NCI-H69 (cell line): Measurements from ENCODE around the gene CHMP4B.

ENCODE experiments used
- DNase-seq: peaks from one replicate; lab custom pipeline; 2025; lab: John Stamatoyannopoulos, UW

Gene CHMP4B, protein sequence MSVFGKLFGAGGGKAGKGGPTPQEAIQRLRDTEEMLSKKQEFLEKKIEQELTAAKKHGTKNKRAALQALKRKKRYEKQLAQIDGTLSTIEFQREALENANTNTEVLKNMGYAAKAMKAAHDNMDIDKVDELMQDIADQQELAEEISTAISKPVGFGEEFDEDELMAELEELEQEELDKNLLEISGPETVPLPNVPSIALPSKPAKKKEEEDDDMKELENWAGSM

DNA sequence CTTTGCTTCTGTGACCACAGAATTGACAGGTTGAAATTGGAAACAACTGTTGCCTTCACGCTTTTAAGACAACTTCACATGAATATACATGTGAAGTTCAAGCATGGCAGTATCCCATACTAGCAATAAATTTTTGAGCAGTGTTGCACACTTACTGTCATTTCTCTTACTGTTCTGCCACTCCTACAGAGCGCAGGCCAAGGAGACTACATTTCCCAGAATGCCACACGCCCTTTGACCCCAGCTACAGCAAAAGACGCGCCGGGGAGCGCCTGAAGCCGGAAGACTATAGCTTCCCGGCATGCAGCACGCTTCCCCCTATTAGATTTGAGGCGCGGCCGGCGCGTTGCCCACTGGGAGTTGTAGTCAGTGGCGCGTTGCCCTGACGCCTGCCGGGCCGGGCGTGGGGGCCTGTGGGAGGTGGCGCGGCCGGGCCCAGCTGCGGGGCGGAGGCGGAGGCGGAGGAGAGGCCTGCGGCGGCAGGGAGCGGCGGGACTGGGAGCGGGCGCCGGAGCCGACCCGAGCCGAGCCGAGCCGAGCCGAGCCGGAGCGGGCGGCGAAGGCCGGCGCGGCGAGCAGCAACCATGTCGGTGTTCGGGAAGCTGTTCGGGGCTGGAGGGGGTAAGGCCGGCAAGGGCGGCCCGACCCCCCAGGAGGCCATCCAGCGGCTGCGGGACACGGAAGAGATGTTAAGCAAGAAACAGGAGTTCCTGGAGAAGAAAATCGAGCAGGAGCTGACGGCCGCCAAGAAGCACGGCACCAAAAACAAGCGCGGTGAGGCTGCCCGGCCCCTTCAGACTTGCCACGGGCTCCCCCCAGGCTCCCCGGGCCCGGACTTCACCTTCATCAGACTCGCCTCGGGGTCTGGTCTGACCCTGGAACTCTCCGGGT is at the start of gene CHMP4B:
Gene CHMP4B, plus strand, starts transcription at position 464 of the 891 bp plus-strand sequence. Its CDS starts 121 bp downstream, at position 585.
- peak; percentile 99 for DNase-seq

DNA sequence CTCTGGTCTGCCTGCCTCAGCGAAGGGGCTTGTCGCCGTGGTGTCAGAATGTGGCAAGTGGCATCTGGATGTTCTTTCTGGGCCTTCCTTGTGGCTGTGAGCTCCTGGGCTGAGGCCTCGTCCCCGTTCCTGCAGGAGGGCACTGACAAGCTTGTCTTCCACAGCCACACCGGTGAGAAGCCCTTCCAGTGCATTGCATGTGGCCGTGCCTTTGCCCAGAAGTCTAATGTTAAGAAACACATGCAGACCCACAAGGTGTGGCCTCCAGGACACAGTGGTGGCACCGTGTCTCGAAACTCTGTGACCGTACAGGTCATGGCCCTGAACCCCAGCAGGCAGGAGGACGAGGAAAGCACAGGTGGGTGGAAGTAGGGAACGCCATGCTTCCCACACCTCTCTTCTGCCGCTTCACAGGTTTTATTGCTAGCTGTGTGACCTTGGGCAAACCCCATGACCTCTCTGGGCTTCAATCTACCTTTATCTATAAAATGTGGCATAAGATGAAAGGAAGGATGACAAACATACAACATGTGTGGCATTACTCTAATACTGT is 49.4 kb upstream of the CHMP4B start:
- DNase-seq: no peak

DNA sequence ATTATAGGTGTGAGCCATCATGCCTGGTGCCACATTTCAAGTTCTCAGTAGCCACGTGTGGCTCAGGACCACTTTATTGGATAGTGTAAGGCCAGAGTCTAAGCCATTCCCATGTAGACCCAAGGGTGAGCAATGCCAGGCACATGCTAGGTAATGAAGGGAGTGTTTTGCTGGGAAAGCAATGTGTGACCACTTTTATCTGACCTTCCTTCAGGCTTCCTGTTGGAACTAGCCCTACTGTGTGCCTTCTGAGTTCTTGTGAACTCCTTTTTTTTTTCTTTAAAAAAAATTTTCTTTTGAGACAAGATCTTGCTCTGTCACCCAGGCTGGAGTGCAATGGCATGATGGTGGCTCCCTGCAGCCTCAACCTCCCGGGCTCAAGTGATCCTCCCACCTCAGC is 46.0 kb upstream of the CHMP4B start:
- no peak for DNase-seq

DNA sequence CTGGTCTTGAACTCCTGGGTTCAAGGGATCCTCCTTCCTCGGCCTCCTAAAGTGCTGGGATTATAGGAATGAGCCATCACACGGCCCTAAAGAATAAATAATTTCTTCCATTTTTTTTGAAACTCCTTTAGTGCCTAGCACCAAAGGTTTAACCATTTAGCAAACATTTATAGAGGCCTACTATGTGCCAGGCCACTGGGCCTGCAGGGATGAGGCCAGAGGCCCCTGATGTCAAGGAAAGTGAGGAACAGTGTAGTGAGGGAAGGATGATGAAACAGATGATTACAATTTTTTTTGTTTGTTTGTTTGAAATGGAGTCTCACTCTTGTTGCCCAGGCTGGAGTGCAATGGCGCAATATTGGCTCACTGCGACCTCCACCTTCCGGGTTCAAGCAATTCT is 45.6 kb upstream of the CHMP4B start:
- DNase-seq: no peak

DNA sequence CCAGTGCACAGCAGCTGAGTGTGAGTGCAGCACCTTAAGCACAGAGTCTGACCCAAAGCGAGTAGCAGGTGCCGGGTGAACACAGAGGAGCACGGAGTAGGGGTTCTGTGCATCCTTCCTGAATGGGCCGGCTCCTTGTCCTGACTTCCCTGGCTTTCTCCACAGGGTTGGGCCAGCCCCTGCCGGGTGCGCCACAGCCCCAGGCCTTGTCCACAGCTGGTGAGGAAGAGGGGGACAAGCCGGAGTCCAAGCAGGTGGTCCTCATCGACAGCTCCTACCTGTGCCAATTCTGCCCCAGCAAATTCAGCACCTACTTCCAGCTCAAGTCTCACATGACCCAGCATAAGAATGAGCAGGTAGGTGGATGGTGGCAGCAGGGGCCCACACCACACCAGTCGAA is 44.5 kb upstream of the CHMP4B start:
- DNase-seq: no peak

DNA sequence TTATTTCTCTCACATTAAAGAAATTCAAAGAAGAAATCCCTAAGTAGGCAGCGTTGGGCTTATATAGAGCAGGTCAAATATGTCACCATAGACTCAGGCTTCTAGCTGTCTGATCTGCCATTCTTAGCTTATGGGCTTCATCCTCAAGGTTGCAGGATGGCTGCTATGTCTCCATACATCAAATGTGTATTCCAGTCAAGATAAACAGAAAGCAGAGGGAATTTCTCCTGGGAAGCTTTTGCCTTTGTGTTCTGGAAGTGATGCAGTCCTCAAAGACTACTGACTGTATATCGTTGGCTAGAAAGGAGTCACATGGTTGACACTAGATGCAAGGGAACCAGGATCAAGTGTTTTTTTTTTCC is 43.4 kb upstream of the CHMP4B start:
- no peak for DNase-seq

DNA sequence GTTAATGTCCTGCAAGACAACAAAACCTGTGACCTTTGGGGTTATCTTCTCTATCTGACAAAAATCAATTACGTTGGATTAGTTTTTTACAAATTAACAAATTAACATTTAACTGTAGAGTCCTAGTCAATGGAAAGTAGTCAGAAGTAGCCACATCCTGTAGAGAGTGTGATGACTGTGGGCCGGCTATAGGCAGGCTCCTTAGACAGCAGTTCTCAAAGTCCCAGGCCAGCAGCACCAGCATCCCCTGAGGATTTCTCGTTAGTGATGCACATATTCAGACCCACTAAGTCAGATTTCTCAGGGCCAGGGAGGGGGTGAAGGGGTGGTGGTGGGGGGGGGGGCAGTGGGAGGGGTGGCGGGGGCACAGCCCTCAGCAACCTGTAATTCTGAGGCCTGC is 42.1 kb upstream of the CHMP4B start:
- no peak for DNase-seq

DNA sequence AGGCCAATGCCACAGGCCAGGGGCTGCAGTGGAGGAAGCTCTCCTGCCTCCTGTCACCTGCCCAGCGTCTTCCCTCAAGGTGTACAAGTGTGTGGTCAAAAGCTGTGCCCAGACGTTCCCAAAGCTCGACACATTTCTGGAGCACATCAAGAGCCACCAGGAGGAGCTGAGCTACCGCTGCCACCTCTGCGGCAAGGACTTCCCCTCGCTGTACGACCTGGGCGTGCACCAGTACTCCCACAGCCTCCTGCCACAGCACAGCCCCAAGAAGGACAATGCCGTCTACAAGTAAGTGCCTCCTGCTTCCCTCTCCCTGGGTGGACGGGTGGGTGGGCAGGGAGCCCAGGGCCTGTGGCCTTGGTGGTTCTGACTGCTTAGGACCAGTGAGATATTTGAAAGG is 41.1 kb upstream of the CHMP4B start:
- no peak for DNase-seq

DNA sequence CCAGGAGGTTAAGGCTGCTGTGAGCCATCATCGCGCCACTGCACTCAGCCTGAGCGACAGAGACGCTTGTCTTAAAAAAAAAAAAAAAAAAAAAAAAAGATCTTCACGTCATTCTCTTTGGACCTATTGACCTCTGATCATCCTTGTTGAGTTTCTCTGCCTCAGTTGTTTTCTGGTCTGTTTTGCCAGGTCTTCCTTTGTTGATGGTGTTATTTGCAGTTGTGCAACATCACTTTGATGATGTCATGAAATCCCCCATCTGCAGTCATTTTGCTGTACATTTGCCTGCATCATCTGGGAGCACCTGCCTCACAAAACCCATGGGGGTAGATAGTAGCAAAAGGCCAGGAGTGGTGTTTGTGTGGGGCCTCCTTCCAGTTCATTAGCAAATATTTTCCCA is 39.2 kb upstream of the CHMP4B start:
- no peak for DNase-seq

DNA sequence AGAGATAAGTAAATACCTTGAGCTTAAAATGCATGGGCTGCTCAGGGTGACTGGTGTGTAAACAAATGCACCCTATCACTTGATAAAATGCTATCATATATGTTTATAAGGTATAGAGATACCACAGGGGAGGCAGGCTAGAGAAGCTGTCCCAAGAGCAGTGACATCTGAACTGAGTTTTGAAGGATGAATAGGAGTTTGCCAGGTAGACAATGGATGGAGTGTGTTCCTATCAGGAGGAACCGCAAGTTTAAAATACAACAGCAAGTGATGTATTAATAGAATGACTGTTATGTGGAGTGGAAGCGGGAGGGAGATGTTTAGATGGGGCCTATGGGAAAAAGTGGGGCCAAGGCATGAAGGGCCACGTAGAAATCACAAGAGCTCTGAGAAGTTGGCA is 38.7 kb upstream of the CHMP4B start:
- DNase-seq: no peak

DNA sequence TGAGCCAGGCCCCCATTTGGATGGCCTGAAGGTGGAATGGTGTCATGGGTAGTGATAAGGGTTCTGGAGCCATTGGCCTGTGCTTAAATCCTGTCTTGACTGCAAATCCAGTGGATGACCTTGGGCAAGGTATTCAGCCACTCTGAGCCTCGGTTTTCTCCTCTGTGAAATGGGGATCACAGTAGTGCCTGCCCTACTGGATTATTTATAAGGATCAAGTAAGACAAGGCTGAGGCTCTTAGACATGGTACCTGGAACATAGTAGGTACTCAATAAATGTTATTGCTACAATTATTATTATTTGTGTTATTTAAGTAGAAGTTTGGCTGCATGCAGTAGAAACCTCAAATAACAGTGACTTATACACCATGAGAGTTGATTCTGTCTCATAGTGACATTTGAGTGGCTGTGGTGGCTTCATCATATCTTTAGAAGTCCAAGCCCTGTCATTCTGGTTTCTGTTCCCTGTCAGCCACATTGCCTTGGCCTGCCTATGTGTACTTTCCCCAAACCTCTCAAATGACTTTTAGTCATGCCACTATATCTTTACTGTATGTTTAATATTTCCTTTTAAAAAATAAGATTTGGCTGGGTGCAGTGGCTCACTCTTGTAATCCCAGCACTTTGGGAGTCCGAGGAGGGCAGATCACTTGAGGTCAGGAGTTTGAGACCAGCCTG is 37.6 kb upstream of the CHMP4B start:
- DNase-seq: no peak

DNA sequence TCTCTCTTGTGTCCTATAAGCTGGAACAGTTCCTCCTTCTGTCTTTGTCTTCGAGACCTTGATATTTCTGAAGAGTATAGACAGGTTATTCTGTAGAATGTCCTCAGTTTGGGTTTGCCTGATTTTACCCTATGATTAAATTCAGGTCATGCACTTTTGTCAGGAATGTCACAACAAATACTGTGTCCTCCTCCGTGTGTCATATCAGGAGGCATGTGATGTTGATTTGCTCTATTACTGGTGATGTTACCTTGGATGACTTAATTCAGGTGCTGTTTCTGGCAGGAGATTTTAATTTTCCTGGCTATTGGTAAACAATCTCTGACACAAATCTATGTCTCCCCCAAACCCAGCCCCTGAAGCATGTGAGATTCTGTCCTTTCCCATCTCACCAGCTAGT is 33.3 kb upstream of the CHMP4B start:
- no peak for DNase-seq

DNA sequence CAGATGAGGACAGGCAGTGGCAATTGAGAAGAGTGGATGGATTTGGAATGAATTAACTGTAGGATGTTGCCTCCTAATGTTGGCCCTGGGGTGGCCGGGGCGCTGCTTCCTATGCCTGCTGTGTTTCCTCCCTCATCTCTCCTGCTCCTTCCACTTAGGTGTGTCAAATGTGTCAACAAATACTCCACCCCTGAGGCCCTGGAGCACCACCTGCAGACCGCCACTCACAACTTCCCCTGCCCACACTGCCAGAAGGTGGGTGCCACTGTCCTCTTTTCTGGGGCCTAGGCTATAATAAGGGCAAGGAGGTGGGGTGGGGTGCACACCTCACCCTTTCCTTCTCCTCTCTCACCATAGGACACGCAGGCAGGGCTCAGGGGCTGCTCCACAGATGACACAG is 30.0 kb upstream of the CHMP4B start:
- peak; percentile 12 for DNase-seq

DNA sequence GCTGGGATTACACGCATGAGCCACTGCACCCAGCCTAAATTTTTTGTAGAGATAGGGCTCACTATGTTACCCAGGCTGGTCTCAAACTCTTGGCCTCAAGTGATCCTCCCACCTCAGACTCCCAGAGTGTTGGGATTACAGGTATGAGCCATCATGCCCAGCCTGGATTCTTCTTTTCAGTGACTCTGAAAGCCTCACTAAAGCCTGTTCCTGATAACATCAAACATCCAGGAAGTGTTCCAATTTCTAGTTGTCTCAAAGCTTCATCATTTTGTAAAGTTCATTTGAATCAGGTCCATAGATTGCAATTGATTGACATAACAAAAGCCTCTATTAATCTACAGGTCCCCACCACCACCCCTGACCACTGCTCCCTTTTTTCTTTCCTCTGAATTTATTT is 29.2 kb upstream of the CHMP4B start:
- no peak for DNase-seq

DNA sequence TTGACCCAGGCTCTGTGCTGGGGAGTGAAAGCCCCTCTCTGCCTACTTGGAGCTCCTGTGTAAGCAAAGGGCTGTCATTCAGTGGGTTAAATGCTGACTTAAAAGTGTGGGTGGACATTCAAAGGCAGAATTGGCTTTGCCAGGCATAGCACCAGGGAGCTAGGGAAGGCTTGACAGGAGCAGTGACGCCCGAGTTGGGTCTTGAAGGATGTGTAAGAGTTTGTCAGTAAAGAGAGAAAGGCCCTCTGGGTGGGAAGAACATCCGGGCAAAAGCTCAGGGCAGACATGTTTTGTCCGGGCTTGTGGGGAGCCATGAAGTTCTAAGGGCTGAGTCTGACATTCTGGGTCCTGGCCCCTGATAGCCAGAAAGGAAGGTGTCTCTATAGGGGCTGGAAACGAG is 27.9 kb upstream of the CHMP4B start:
- DNase-seq: no peak

DNA sequence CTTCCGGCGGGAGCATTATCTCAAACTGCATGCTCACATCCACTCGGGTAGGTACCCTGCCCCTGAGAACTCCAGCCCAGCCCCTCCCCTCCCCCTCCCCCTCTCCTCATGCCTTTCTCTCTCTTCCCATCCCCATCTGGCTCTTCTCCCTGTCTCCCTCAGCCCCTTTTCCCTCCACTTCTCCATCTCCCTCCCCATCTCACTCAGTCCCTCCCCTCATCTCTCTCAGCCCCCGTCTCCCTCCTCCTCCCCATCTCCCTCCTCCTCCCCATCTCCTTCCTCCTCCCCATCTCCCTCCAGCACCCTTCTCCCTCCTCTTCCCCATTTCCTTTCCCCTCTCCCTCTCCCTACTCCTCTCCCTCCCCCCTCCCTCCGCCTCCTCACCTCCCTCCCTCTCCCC is 27.3 kb upstream of the CHMP4B start:
- DNase-seq: peak; percentile 24

DNA sequence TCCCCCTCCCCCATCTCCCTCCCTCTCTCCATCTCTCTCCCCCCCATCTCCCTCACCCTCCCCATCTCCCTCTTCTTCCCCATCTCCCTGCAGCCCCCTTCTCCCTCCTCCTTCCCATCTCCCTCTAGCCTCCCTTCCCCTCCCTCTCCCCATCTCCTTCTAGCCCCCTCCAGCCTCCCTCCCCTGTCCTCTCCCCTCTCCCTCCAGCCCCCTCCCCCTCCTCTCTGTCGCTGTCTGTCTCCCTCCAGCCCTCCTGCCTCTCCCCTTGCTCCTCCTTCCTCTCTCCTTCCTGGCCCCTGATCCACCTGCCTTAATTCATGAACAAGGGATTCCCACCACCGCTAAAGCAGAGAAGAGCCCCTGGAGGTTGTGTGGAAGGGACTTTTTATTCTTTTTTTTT is 26.9 kb upstream of the CHMP4B start:
- no peak for DNase-seq

DNA sequence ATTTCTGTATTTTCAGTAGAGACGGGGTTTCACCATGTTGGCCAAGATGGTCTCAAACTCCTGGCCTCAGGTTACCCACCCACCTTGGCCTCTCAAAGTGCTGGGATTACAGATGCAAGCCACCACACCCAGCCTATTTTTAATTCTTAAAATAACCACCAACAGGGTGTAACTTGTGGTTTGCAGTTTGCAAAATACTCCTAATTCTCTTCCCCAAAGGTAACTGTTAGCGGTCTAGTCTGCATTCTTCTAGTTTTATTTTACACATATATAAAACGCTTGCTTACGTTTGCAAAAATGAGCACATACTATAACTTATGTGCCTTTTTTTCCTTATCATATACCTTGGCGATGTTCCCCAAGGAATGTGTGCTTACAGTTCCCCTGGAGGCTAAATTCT is 25.6 kb upstream of the CHMP4B start:
- no peak for DNase-seq

DNA sequence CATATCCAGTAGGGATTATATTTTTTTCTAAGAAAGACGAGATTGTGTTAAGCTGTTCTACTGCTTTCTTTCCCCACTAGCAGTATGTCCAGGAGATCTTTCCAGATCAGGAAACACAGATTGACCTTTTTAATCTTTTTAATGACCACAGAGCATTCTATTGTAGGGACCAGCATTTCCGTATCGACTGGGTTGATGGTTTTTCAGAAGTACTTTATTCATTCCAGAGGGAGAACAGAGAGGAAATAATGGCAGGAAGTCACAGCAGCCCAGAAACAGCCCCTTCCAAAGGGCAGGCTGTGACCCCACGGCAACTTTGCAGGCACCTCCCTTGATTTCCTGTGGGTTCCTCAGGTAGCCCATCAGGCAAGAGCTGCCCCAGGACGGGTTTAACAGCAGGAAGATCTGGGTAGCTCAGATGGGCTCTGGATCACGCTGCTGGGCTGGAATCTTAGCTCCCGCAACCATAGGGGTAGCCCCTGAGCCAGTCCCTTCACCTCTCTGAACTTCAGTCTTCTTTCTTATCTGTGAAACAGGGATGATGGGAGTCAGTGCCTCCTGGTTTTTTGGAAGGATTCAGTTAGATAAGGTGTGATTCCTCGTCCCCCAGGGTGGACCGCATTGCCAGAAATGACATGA is 23.8 kb upstream of the CHMP4B start:
- DNase-seq: no peak

DNA sequence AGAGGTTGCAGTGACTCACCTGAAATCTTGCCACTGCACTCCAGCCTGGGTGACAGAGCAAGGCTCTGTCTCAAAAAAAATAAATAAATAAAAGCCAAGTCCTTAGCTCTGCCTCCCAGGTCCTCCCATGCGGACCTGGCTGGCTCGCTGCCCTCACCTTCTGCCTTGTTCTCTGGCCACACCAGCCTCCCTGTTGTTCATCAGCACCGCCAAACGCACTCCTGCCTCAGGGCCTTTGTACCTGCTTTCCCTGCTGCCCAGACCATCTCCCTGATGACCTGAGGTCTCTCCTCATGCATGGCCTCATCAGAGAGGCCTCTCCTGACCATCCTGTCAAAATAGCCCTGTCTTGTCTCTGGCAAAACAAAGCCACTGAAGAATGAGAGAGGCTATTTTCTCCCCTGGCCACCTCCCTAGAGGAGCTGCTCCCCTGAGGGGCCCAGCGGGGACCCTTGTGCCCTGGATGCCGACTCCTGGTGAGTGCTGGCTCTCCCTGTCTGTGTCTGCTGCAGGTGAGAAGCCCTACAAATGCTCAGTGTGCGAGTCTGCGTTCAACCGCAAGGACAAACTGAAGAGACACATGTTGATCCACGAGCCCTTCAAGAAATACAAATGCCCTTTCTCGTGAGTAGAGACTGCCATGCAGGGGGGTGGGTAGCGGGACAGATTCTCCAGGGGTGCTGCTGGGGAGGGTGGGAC is 22.6 kb upstream of the CHMP4B start:
- DNase-seq: no peak

DNA sequence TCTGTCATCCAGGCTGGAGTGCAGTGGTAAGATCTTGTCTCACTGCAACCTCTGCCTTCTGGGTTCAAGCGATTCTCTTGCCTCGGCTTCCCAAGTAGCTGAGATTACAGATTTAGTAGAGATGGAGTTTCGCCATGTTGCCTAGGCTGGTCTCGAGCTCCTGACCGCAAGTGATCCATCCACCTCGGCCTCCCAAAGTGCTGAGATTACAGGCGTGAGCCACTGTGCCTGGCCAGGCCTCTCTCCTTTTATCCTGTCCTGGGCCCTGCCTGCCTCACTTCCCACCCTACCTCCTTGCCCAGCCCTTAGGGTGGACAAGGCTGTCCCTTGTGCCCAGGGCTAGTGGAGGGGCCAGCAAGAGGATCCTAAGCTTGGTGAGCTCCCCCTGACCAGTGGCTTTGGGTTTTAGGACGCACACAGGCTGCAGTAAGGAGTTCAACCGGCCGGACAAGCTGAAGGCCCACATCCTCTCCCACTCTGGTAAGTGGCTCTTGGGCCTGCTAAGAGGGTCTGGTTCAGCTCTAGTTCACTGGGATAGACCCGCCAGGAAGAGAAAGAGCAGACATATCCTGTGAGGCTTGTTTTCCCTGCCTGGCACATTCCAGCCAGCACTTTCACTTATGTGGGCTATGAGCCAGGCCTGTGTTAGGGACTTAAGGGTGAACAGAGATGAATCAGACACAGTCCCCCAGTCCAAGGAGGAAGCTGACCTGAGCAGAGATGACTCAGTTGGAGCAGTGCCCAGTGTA is 21.9 kb upstream of the CHMP4B start:
- peak; percentile 67 for DNase-seq
